Calu3 (cell line): ENCODE results near the gene SLC16A14. TPM values are rescaled to one million over a fixed set of nuclear protein-coding genes. Genes with fewer than 3 reads are reported as not detected.

Experiments
- BruUV-seq: library from RNA; stranded (reverse); fragments of 400-500 nt; replicated peaks from 2 replicates; lab custom pipeline; 2021; lab: Mats Ljungman, UMichigan
- CTCF ChIA-PET: fragments of 300-600 bp; sonication (Branson Sonifier 250); formaldehyde crosslinking; loops from one replicate; lab custom pipeline; 2022; ENCODE audit warnings: antibody characterized with exemption; lab: Charles Lee
- DNase-seq: peaks from one replicate; pipeline ENCODE4 v3.0.0; 2022
- H3K27ac Mint-ChIP-seq: one replicate; pipeline ENCODE4 v1.8.0; 2022; ENCODE audit warnings: mixed read lengths; ENCODE audit not compliant: unreplicated experiment
- H3K27me3 Mint-ChIP-seq: one replicate; pipeline ENCODE4 v1.8.0; 2022; ENCODE audit warnings: mixed read lengths; ENCODE audit not compliant: unreplicated experiment
- H3K36me3 Mint-ChIP-seq: one replicate; pipeline ENCODE4 v1.8.0; 2022; ENCODE audit warnings: mild to moderate bottlenecking, moderate library complexity, mixed read lengths; ENCODE audit not compliant: insufficient read depth, unreplicated experiment
- H3K4me1 Mint-ChIP-seq: one replicate; pipeline ENCODE4 v1.8.0; 2022; ENCODE audit warnings: mild to moderate bottlenecking, low read depth, mixed read lengths; ENCODE audit not compliant: unreplicated experiment
- H3K4me3 Mint-ChIP-seq: one replicate; pipeline ENCODE4 v1.8.0; 2022; ENCODE audit warnings: mild to moderate bottlenecking, low read depth, moderate library complexity, mixed read lengths; ENCODE audit not compliant: unreplicated experiment
- H3K9me3 Mint-ChIP-seq: one replicate; pipeline ENCODE4 v1.8.0; 2022; ENCODE audit warnings: low read depth, mixed read lengths; ENCODE audit not compliant: unreplicated experiment
- CTCF ChIP-seq: fragments of 200-600 bp; IDR thresholded peaks from one replicate; pipeline ENCODE4 v1.8.0; 2022; ENCODE audit warnings: antibody characterized with exemption; ENCODE audit not compliant: unreplicated experiment
- intact Hi-C: fragments of 100-400 bp; cut with micrococcal nuclease; formaldehyde crosslinking; loops from one replicate; pipeline ENCODE4 v1.10.0; 2022; ENCODE audit not compliant: unreplicated experiment
- total RNA-seq: library from RNA; stranded (reverse); gene quantifications from 2 replicates; pipeline ENCODE4 v1.2.3, GENCODE V29; 2022

SLC16A14 gene
- total RNA-seq, 1 experiment from 2014 or later: 5.5 TPM

GRCh38 chr2:230050136-230050535, 18.6 kb downstream of the SLC16A14 start:
- no TSS peak for BruUV-seq
- intact Hi-C loops: no loop called here
- H3K27me3 Mint-ChIP-seq: no peaks in the 10 kb centered on the region
- no peak overlapping the region for H3K27ac Mint-ChIP-seq
- no peak overlapping the region for H3K4me3 Mint-ChIP-seq
- CTCF ChIA-PET: interaction anchor here (0.9 to 1.6 kb wide), 2 partner anchors 14 to 17 kb away, joined by 4 to 5 read pairs; no protein-coding TSS in a partner anchor
- DNase-seq: no peak
- H3K9me3 Mint-ChIP-seq: no peaks in the 10 kb centered on the region
- no peak for TF ChIP-seq CTCF
- H3K4me1 Mint-ChIP-seq: peaks cover 11% of the 10 kb centered on the region
- no peaks in the 10 kb centered on the region for H3K36me3 Mint-ChIP-seq

- H3K36me3 Mint-ChIP-seq: no peaks in the 10 kb centered on the region
- H3K4me3 Mint-ChIP-seq: no peak overlapping the region
- intact Hi-C loops: no loop called here
- no peaks in the 10 kb centered on the region for H3K27me3 Mint-ChIP-seq
- no peak overlapping the region for H3K27ac Mint-ChIP-seq
- H3K4me1 Mint-ChIP-seq: no peaks in the 10 kb centered on the region
- no peak for DNase-seq
- CTCF ChIA-PET: no interaction called here
- BruUV-seq: no TSS peak
- no peaks in the 10 kb centered on the region for H3K9me3 Mint-ChIP-seq
- TF ChIP-seq CTCF: no peak
These were observed 20.6 kb downstream of the SLC16A14 start for GRCh38 chr2:230048010-230048671.

GRCh38 chr2:230046491-230046890, 22.2 kb downstream of the SLC16A14 start:
- Mint-ChIP-seq H3K27ac (no peak overlapping the region), H3K9me3 (no peaks in the 10 kb centered on the region), H3K36me3 (no peaks in the 10 kb centered on the region), H3K27me3 (no peaks in the 10 kb centered on the region), H3K4me3 (no peak overlapping the region), H3K4me1 (no peaks in the 10 kb centered on the region)
- CTCF ChIA-PET: no interaction called here
- no peak for DNase-seq
- intact Hi-C loops: no loop called here
- no peak for TF ChIP-seq CTCF
- no TSS peak for BruUV-seq

GRCh38 chr2:230043461-230043860, 25.3 kb downstream of the SLC16A14 start:
- CTCF ChIA-PET: no interaction called here
- no peak for DNase-seq
- intact Hi-C loops: no loop called here
- Mint-ChIP-seq H3K36me3 (no peaks in the 10 kb centered on the region), H3K27me3 (no peaks in the 10 kb centered on the region), H3K4me3 (no peak overlapping the region), H3K9me3 (no peaks in the 10 kb centered on the region), H3K4me1 (no peaks in the 10 kb centered on the region), H3K27ac (no peak overlapping the region)
- no peak for TF ChIP-seq CTCF
- BruUV-seq: no TSS peak
